BJ (cell line): Measurements from ENCODE around the gene KIF6. TPM values are rescaled to one million over a fixed set of nuclear protein-coding genes. Genes with fewer than 3 reads are reported as not detected.

Source experiments
- CTCF ChIA-PET: fragments of 350-600 bp; formaldehyde crosslinking; extraction: SDS; loops from one replicate; lab custom pipeline; 2021; ENCODE audit warnings: antibody characterized with exemption, inconsistent platforms; lab: Yijun Ruan, JAX
- POLR2A ChIA-PET: fragments of 300-600 bp; sonication (Branson Sonifier 250); formaldehyde crosslinking; extraction: SDS; loops from one replicate; lab custom pipeline; 2021; ENCODE audit warnings: antibody characterized with exemption; lab: Charles Lee
- DNase-seq: peaks from one replicate; pipeline ENCODE4 v3.0.0-alpha.2; 2011; ENCODE audit warnings: low read depth
- H3K27me3 ChIP-seq: 2 replicates; pipeline ENCODE4 v1.6.0; 2011; ENCODE audit warnings: low read length; ENCODE audit not compliant: control insufficient read depth, insufficient read depth
- H3K36me3 ChIP-seq: 2 replicates; pipeline ENCODE4 v1.5.1; 2011; ENCODE audit warnings: low read length; ENCODE audit not compliant: control insufficient read depth, insufficient read depth
- H3K4me3 ChIP-seq: 2 replicates; pipeline ENCODE4 v1.5.1; 2011; ENCODE audit warnings: low read depth, mild to moderate bottlenecking, control low read depth, low read length
- CTCF ChIP-seq: IDR thresholded peaks from 2 replicates; pipeline ENCODE4 v1.5.1; 2011; ENCODE audit warnings: low read depth, mild to moderate bottlenecking, control low read depth, inconsistent platforms, low read length, moderate library complexity; ENCODE audit not compliant: insufficient read depth
- polyA plus RNA-seq: library from polyadenylated mRNA; depleted of rRNA; stranded (reverse); fragments of >200 nt; gene quantifications from 2 replicates; pipeline ENCODE4 v1.2.3, GENCODE V29; 2011

Gene KIF6
- polyA plus RNA-seq, 1 experiment = 0.56 TPM

- H3K27me3 ChIP-seq = no peaks in the 10 kb centered on the region
- ChIA-PET POLR2A (interaction anchor here (0.6 kb wide), 1 partner anchor 317 kb away, joined by 21 read pairs; no protein-coding TSS in a partner anchor), CTCF (interaction anchor here (0.9 to 1.7 kb wide), 3 partner anchors 10 to 107 kb away, joined by 3 to 5 read pairs (median 5); no protein-coding TSS in a partner anchor)
- TF ChIP-seq CTCF = no peak
- DNase-seq = peak; percentile 16
- H3K36me3 ChIP-seq = no peaks in the 10 kb centered on the region
- H3K4me3 ChIP-seq = no peak overlapping the region
Observed at GRCh38 chr6:39476151-39476550, 249.1 kb downstream of the KIF6 start.

DNA sequence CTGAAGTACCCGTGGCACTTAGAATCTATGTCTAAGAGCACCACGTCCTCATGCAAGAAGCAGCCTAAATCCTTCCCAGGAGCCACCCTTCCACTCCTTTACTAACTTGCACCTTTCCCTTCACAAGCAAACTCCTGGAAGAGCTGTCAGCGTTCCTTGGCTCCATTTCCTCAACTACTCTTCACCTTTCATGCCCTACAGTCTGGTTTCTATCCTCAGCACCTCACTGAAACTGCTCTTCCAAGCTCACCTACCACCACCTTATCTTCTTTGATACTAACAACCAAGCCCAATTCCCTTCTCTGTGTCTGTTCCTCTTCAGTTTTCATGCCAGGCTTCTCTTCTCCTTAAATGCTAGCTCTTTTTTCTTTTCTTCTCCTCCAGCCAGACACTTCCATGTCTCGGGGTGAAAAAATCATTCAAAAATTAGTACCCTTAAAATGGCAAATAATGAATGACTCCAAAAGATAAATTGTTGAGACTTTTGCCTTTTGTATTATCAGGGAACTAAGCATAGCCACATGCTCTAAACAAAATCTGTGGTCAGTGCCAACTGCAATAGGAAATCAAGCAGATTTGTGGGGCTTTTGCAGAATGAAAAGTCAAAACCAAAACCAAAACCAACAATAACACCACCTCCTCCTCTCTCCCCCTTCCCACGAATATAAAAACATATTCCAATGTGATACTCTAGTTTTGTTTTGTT, 253.1 kb downstream of the KIF6 start:
- Histone ChIP-seq H3K36me3 (no peaks in the 10 kb centered on the region), H3K4me3 (no peak overlapping the region), H3K27me3 (no peaks in the 10 kb centered on the region)
- no peak for TF ChIP-seq CTCF
- no peak for DNase-seq
- ChIA-PET POLR2A (no interaction called here), CTCF (interaction anchor here (0.7 kb wide), 1 partner anchor 110 kb away, joined by 3 read pairs; no protein-coding TSS in a partner anchor)

DNA sequence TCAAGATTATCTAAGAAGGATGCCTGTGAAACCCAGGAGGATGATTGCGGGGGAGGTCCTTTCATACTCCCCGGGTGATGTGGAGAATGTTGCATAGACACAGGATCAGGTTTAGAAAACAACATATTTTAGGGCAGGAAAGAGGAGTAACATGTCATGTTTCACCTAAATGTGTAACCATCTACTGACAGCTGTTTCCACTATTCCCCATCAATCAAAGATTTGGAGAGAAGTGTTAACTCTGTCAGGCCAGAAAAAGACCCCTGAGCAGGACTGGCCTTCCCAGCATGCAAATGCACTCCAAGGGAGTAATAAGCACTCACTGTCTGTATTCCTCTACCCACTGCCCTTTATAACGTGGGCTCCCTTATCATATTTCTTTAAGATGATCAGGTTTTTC, 254.7 kb downstream of the KIF6 start:
- POLR2A ChIA-PET = no interaction called here
- Histone ChIP-seq H3K4me3 (no peak overlapping the region), H3K27me3 (no peaks in the 10 kb centered on the region), H3K36me3 (no peaks in the 10 kb centered on the region)
- CTCF ChIA-PET = no interaction called here
- DNase-seq = no peak
- no peak for TF ChIP-seq CTCF

- H3K4me3 ChIP-seq = no peak overlapping the region
- CTCF ChIA-PET = no interaction called here
Observed at GRCh38 chr6:39468385-39468784, 256.8 kb downstream of the KIF6 start.

DNA sequence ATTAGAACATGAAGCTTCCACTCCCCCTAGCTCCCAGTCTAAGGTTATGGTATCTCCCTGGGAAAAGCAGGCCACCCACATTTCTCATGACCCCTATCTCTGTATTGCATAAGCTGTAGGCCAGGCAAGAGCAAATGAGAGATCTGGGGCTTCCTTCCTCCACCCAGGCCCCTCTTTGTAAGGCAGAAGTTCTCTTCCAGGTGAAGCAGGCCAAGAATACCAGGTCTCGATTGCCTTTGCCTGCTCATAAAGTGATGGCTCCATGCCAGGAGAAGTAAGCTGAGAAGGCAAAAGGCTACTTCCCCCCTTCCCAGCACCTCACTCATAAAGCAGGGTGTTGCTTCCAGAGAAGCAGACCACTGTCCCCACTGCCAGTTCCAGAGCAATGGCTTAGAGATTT, 258.6 kb downstream of the KIF6 start:
- CTCF ChIA-PET = interaction anchor here (0.7 to 1.0 kb wide), 2 partner anchors 14 kb away, joined by 3 to 4 read pairs; no protein-coding TSS in a partner anchor
- no peak for TF ChIP-seq CTCF
- Histone ChIP-seq H3K27me3 (no peaks in the 10 kb centered on the region), H3K36me3 (no peaks in the 10 kb centered on the region), H3K4me3 (no peak overlapping the region)
- DNase-seq = no peak
- POLR2A ChIA-PET = no interaction called here

More at GRCh38 chr6:39468385-39468784, 256.8 kb downstream of the KIF6 start:
- POLR2A ChIA-PET = no interaction called here
- Histone ChIP-seq H3K36me3 (no peaks in the 10 kb centered on the region), H3K27me3 (no peaks in the 10 kb centered on the region)
- no peak for TF ChIP-seq CTCF
- DNase-seq = no peak
